HUDEP-2 (cell line): ENCODE data around the gene FAM53A.

Experiments
- DNase-seq, 76 experiments: peaks; one replicate each; lab custom pipeline; 2025; ENCODE audit not compliant: unreplicated experiment in 76 of 76; lab: John Stamatoyannopoulos, UW

Gene FAM53A

GRCh38 chr4:1663549-1663948 is 20.6 kb downstream of the FAM53A start:
- DNase-seq: no peak

- DNase-seq: no peak
These were observed 22.4 kb downstream of the FAM53A start for GRCh38 chr4:1661695-1662094.

- no peak for DNase-seq
These were observed 23.0 kb downstream of the FAM53A start for GRCh38 chr4:1660948-1661677.

GRCh38 chr4:1659104-1660043 is 24.7 kb downstream of the FAM53A start:
- no peak for DNase-seq

GRCh38 chr4:1658581-1658980 is 25.5 kb downstream of the FAM53A start:
- DNase-seq: no peak

- DNase-seq: no peak
These were observed 26.0 kb downstream of the FAM53A start for GRCh38 chr4:1658146-1658545.

- no peak for DNase-seq
These were observed 27.1 kb downstream of the FAM53A start for GRCh38 chr4:1656986-1657385.

GRCh38 chr4:1656132-1656531 is 28.0 kb downstream of the FAM53A start:
- no peak for DNase-seq

GRCh38 chr4:1655676-1656075 is 28.4 kb downstream of the FAM53A start:
- no peak for DNase-seq

GRCh38 chr4:1655081-1655480 is 29.0 kb downstream of the FAM53A start:
- no peak for DNase-seq

- no peak for DNase-seq
These were observed 29.7 kb downstream of the FAM53A start for GRCh38 chr4:1654216-1654955.

- no peak for DNase-seq
These were observed 30.3 kb downstream of the FAM53A start for GRCh38 chr4:1653776-1654175.

GRCh38 chr4:1652088-1652487 is 32.0 kb downstream of the FAM53A start:
- DNase-seq: no peak

GRCh38 chr4:1651609-1652008 is 32.5 kb downstream of the FAM53A start:
- DNase-seq: no peak

GRCh38 chr4:1648962-1649361 is 35.2 kb downstream of the FAM53A start:
- DNase-seq: no peak

GRCh38 chr4:1647432-1647831 is 36.7 kb downstream of the FAM53A start:
- no peak for DNase-seq

GRCh38 chr4:1646690-1647089 is 37.4 kb downstream of the FAM53A start:
- DNase-seq: no peak

- no peak for DNase-seq
These were observed 39.0 kb downstream of the FAM53A start for GRCh38 chr4:1644891-1645657.

- no peak for DNase-seq
These were observed 40.0 kb downstream of the FAM53A start for GRCh38 chr4:1643971-1644735.
